Measurements from ENCODE around the gene C3orf52.
A peak's percentile ranks its signal among the peaks of the same experiment; 100 is the strongest.

The C3orf52 gene

GRCh38 chr3:112111785-112112402 lies 25.7 kb downstream of the C3orf52 start:
- H3K4me3 ChIP-seq (ENCODE audit: control insufficient read depth, low read depth, low read length): no peak overlapping the region
- peak; percentile 75 for DNase-seq (ENCODE audit: low read depth)
- TF ChIP-seq CTCF (conservative IDR thresholded peaks at IDR 0.05; ENCODE audit: control insufficient read depth, insufficient read depth, low read depth, low read length): peak; percentile 87

- no peak for TF ChIP-seq CTCF (conservative IDR thresholded peaks at IDR 0.05; ENCODE audit: control insufficient read depth, insufficient read depth, low read depth, low read length)
- no peak overlapping the region for H3K4me3 ChIP-seq (ENCODE audit: control insufficient read depth, low read depth, low read length)
- DNase-seq (ENCODE audit: low read depth): no peak
Observed at GRCh38 chr3:112114576-112115160, 28.5 kb downstream of the C3orf52 start.

GRCh38 chr3:112115161-112115739 lies 29.1 kb downstream of the C3orf52 start:
- no peak for TF ChIP-seq CTCF (conservative IDR thresholded peaks at IDR 0.05; ENCODE audit: control insufficient read depth, insufficient read depth, low read depth, low read length)
- DNase-seq (ENCODE audit: low read depth): no peak
- H3K4me3 ChIP-seq (ENCODE audit: control insufficient read depth, low read depth, low read length): no peak overlapping the region

GRCh38 chr3:112115806-112116383 lies 29.7 kb downstream of the C3orf52 start:
- H3K4me3 ChIP-seq (ENCODE audit: control insufficient read depth, low read depth, low read length): no peak overlapping the region
- no peak for TF ChIP-seq CTCF (conservative IDR thresholded peaks at IDR 0.05; ENCODE audit: control insufficient read depth, insufficient read depth, low read depth, low read length)
- no peak for DNase-seq (ENCODE audit: low read depth)

- TF ChIP-seq CTCF (conservative IDR thresholded peaks at IDR 0.05; ENCODE audit: control insufficient read depth, insufficient read depth, low read depth, low read length): no peak
- no peak for DNase-seq (ENCODE audit: low read depth)
- no peak overlapping the region for H3K4me3 ChIP-seq (ENCODE audit: control insufficient read depth, low read depth, low read length)
Observed at GRCh38 chr3:112116748-112117186, 30.6 kb downstream of the C3orf52 start.

GRCh38 chr3:112117415-112117814 lies 31.2 kb downstream of the C3orf52 start:
- no peak overlapping the region for H3K4me3 ChIP-seq (ENCODE audit: control insufficient read depth, low read depth, low read length)
- no peak for TF ChIP-seq CTCF (conservative IDR thresholded peaks at IDR 0.05; ENCODE audit: control insufficient read depth, insufficient read depth, low read depth, low read length)
- DNase-seq (ENCODE audit: low read depth): no peak

Data from fibroblast of mammary gland (primary cell).